ENCODE measurements around the gene FOSB. TPM values are rescaled to one million over a fixed set of nuclear protein-coding genes. Genes with fewer than 3 reads are reported as not detected.

FOSB gene
- total and polyA plus RNA-seq, 9 donors, result 2.9 to 295 (median 44.3) TPM

GRCh38 chr19:45478454-45479238, 10.8 kb downstream of the FOSB start:
- peak; percentile 78 to 88 (median 87) for DNase-seq
- 0 to 1% (median 0%) methylated on average over 39 of the region's 39 CpGs for WGBS, 3 donors
- intact Hi-C loops (cut with DNase I), result loop anchor here (1.0 to 2.0 kb wide), 3 partner anchors 38 to 40 kb away; no protein-coding TSS in a partner anchor
- Histone ChIP-seq H3K27ac (peak overlapping the region; percentile 89 to 96), H3K4me3 (peak overlapping the region; percentile 53), H3K4me1 (ENCODE audit: insufficient read depth) (no peaks in the 10 kb centered on the region), H3K36me3 (no peaks in the 10 kb centered on the region), H3K9me3 (no peaks in the 10 kb centered on the region), H3K27me3 (no peaks in the 10 kb centered on the region)
- TF ChIP-seq, protein P1, sequence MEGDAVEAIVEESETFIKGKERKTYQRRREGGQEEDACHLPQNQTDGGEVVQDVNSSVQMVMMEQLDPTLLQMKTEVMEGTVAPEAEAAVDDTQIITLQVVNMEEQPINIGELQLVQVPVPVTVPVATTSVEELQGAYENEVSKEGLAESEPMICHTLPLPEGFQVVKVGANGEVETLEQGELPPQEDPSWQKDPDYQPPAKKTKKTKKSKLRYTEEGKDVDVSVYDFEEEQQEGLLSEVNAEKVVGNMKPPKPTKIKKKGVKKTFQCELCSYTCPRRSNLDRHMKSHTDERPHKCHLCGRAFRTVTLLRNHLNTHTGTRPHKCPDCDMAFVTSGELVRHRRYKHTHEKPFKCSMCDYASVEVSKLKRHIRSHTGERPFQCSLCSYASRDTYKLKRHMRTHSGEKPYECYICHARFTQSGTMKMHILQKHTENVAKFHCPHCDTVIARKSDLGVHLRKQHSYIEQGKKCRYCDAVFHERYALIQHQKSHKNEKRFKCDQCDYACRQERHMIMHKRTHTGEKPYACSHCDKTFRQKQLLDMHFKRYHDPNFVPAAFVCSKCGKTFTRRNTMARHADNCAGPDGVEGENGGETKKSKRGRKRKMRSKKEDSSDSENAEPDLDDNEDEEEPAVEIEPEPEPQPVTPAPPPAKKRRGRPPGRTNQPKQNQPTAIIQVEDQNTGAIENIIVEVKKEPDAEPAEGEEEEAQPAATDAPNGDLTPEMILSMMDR (IDR thresholded peaks at IDR 0.05), result peak; percentile 80 to 99 (median 98)
- no peak for TF ChIP-seq EP300 (IDR thresholded peaks at IDR 0.05)

DNA sequence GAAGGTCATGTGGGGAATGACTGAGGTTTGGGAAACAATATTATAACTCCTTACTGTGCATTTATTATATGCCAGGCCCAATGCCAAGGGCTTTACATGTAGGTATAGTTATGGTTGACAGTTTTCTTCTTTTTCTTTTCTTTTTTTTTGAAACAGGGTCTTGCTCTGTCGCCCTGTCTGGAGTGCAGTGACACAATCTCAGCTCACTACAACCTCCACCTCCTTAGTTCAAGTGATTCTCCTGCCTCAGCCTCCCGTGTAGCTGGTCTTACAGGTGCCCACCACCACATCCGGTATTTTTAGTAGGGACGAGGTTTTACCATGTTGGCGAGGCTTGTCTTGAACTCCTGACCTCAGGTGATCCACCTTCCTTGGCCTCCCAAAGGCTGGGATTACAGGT, 15.2 kb downstream of the FOSB start:
- TF ChIP-seq, protein P1 (IDR thresholded peaks at IDR 0.05), result no peak
- TF ChIP-seq POLR2A (IDR thresholded peaks at IDR 0.05) (no peak), EP300 (IDR thresholded peaks at IDR 0.05) (no peak)
- no peaks in the 10 kb centered on the region for H3K36me3 ChIP-seq
- H3K27ac ChIP-seq, result no peak overlapping the region
- H3K27me3 ChIP-seq, result no peaks in the 10 kb centered on the region
- H3K9me3 ChIP-seq, result no peaks in the 10 kb centered on the region
- intact Hi-C loops (cut with DNase I), result no loop called here
- no peak overlapping the region for H3K4me3 ChIP-seq
- no peak for DNase-seq
- WGBS, 3 donors, result 81 to 88% (median 87%) methylated on average over 5 of the region's 5 CpGs
- H3K4me1 ChIP-seq (ENCODE audit: insufficient read depth), result no peaks in the 10 kb centered on the region

DNA sequence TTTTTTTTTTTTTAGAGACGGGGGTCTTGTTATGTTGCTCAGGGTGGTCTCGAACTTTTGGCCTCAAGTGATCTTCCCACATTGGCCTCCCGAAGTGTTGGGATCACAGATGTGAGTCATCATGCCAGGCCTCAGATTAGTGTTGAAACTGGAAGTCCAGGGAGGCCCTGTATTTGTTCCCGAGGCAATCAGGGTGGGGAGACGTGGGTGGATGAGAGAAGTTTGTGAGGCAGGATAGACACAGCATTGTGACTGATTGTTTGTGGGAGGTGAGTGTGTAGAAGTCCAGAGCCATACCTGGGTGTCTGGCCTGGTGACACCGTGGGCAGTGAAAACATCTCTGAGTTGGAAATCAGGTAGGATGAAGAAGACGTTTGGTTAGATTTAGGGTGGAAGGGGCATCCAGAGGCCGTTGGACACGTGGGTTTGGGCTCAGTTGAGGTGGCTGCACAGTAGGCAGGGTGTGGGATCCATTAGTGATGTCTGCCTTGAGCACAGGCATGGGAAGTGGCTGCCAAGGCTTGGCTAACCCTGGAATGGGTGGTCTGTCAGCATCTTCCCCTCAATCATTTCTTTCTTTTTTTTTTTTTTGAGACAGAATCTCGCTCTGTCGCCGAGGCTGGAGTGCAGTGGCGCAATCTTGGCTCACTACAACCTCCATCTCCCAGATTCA, 16.6 kb downstream of the FOSB start:
- Histone ChIP-seq H3K4me1 (ENCODE audit: insufficient read depth) (no peaks in the 10 kb centered on the region), H3K27me3 (no peaks in the 10 kb centered on the region), H3K9me3 (no peaks in the 10 kb centered on the region), H3K4me3 (no peak overlapping the region), H3K27ac (no peak overlapping the region), H3K36me3 (no peaks in the 10 kb centered on the region)
- WGBS, 3 donors, result 63 to 69% (median 65%) methylated on average over 13 of the region's 13 CpGs
- intact Hi-C loops (cut with DNase I), result no loop called here
- no peak for TF ChIP-seq EP300 (IDR thresholded peaks at IDR 0.05)
- TF ChIP-seq, protein P1 (IDR thresholded peaks at IDR 0.05), result no peak
- TF ChIP-seq POLR2A (IDR thresholded peaks at IDR 0.05), result no peak
- DNase-seq, result peak in 1 of 5 donors; percentile 22

DNA sequence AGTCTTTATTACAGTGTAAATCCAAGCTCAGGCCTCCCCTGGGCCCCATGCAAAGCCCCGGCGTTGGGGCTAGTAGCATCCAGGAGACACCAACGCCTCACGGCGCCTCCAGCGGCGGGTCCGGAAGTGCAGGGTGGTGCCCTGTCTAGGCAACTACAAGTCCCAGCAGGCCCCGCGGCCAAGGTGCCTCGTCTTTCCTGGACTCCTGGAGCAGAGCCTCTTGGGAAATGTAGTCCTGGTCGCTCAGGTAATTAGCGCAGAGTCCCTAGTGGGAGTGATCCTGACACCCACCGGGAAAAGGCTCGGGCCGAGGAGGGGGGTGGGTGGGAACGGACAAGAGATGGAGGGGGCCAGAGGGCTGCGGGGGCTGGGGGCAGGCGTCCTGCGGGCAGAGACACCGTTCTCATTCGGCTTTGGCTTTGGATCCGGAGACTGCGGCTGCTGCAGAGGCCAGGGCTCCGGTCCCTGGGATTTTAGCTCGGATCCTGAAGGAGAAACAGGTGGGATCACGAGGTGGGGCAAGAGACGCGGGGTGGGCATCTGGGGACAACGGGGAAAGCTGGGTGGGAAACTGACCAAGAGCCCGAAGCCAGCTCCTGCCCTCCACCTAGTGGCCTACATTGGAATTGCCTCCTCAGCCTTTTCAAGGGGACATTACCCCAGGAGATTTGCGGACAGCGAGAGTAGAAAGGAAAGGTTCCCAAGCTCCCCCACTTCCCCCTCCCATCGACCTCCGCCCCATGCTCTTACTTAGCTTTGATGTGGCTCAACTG, 17.7 kb downstream of the FOSB start:
- no peaks in the 10 kb centered on the region for H3K27me3 ChIP-seq
- H3K9me3 ChIP-seq, result no peaks in the 10 kb centered on the region
- H3K36me3 ChIP-seq, result no peaks in the 10 kb centered on the region
- peak overlapping the region; percentile 56 for H3K4me3 ChIP-seq
- WGBS, 3 donors, result 0% methylated on average over 35 of the region's 35 CpGs
- peak; percentile 96 to 98 (median 97) for DNase-seq
- TF ChIP-seq, protein P1 (IDR thresholded peaks at IDR 0.05), result peak; percentile 55 to 89 (median 81)
- no peak for TF ChIP-seq EP300 (IDR thresholded peaks at IDR 0.05)
- peak overlapping the region; percentile 42 to 67 for H3K27ac ChIP-seq
- H3K4me1 ChIP-seq (ENCODE audit: insufficient read depth), result no peaks in the 10 kb centered on the region
- intact Hi-C loops (cut with DNase I), result loop anchor here in 1 of 4 donors (5.0 kb wide), 1 partner anchor 58 kb away; no protein-coding TSS in a partner anchor

All from ovary (tissue), 9 donors.